ENCODE measurements around the gene PPP1R1B. TPM values are rescaled to one million over a fixed set of nuclear protein-coding genes. Genes with fewer than 3 reads are reported as not detected.

The PPP1R1B gene
- polyA plus RNA-seq, 1 donor (not counting 4 experiments of a cell fraction or from before 2014, with no cell fraction given) = 0.18 TPM

- H2AFZ ChIP-seq (ENCODE audit: control insufficient read depth, low read length) = no peak overlapping the region
- no peaks in the 10 kb centered on the region for H3K9me3 ChIP-seq (ENCODE audit: control insufficient read depth, low read depth, low read length)
- dilution Hi-C loops (cut with MboI; ENCODE audit: extremely low pct_ligation_motif_present, low sequenced_read_pairs) = no loop called here
- H3K27me3 ChIP-seq (ENCODE audit: control insufficient read depth, extremely low read depth, insufficient read depth, low read length) = peaks cover 43% of the 10 kb centered on the region
- H3K9ac ChIP-seq (ENCODE audit: control insufficient read depth, extremely low read depth, insufficient read depth, low read length) = no peak overlapping the region
- no peak overlapping the region for H3K4me3 ChIP-seq (ENCODE audit: control insufficient read depth in 2 of 3, extremely low read depth in 1 of 3, insufficient read depth in 2 of 3, low read depth in 1 of 3, low read length in 3 of 3)
- FAIRE-seq (peak; percentile 90), DNase-seq (ENCODE audit: low read depth, low spot score) (no peak)
- no peaks in the 10 kb centered on the region for H3K9me1 ChIP-seq (ENCODE audit: control insufficient read depth, extremely low read depth, insufficient read depth, low read length)
- H3K4me2 ChIP-seq (ENCODE audit: control insufficient read depth, extremely low read depth, insufficient read depth, low read depth, low read length) = peak overlapping the region; percentile 55
- TF ChIP-seq CTCF (optimal IDR thresholded peaks at IDR 0.05 in 1 of 3, IDR thresholded peaks at IDR 0.05 in 1 of 3, conservative IDR thresholded peaks at IDR 0.05 in 1 of 3; ENCODE audit: extremely low read depth in 1 of 3, insufficient read depth in 2 of 3, low read length in 3 of 3) (peak; percentile 100), EZH2 (IDR thresholded peaks at IDR 0.05; ENCODE audit: low read length) (no peak)
- peaks cover 32% of the 10 kb centered on the region for H3K4me1 ChIP-seq (ENCODE audit: control insufficient read depth, extremely low read depth, insufficient read depth, low read length)
- peaks cover 2% of the 10 kb centered on the region for H4K20me1 ChIP-seq (ENCODE audit: control insufficient read depth, extremely low read depth, insufficient read depth, low read length)
- no peak overlapping the region for H3K27ac ChIP-seq (ENCODE audit: control insufficient read depth, insufficient read depth, low read length)
- no peaks in the 10 kb centered on the region for H3K36me3 ChIP-seq (ENCODE audit: control insufficient read depth in 2 of 2, extremely low read depth in 1 of 2, insufficient read depth in 2 of 2, low read length in 2 of 2)
- no peaks in the 10 kb centered on the region for H3K79me2 ChIP-seq (ENCODE audit: control insufficient read depth, insufficient read depth, low read length)
Observed at GRCh38 chr17:39621523-39622379, 5.0 kb upstream of the PPP1R1B start.

- H3K27me3 ChIP-seq (ENCODE audit: control insufficient read depth, extremely low read depth, insufficient read depth, low read length) = peaks cover 43% of the 10 kb centered on the region
- no peak overlapping the region for H3K4me3 ChIP-seq (ENCODE audit: control insufficient read depth in 2 of 3, extremely low read depth in 1 of 3, insufficient read depth in 2 of 3, low read depth in 1 of 3, low read length in 3 of 3)
- H3K79me2 ChIP-seq (ENCODE audit: control insufficient read depth, insufficient read depth, low read length) = no peaks in the 10 kb centered on the region
- peaks cover 34% of the 10 kb centered on the region for H3K4me1 ChIP-seq (ENCODE audit: control insufficient read depth, extremely low read depth, insufficient read depth, low read length)
- H3K9me3 ChIP-seq (ENCODE audit: control insufficient read depth, low read depth, low read length) = no peaks in the 10 kb centered on the region
- no peak overlapping the region for H2AFZ ChIP-seq (ENCODE audit: control insufficient read depth, low read length)
- FAIRE-seq (no peak), DNase-seq (ENCODE audit: low read depth, low spot score) (no peak)
- peak overlapping the region; percentile 55 for H3K4me2 ChIP-seq (ENCODE audit: control insufficient read depth, extremely low read depth, insufficient read depth, low read depth, low read length)
- H3K9me1 ChIP-seq (ENCODE audit: control insufficient read depth, extremely low read depth, insufficient read depth, low read length) = no peaks in the 10 kb centered on the region
- no peak overlapping the region for H3K9ac ChIP-seq (ENCODE audit: control insufficient read depth, extremely low read depth, insufficient read depth, low read length)
- H3K36me3 ChIP-seq (ENCODE audit: control insufficient read depth in 2 of 2, extremely low read depth in 1 of 2, insufficient read depth in 2 of 2, low read length in 2 of 2) = no peaks in the 10 kb centered on the region
- no peak for TF ChIP-seq EZH2 (IDR thresholded peaks at IDR 0.05; ENCODE audit: low read length)
- no peak for TF ChIP-seq CTCF (optimal IDR thresholded peaks at IDR 0.05 in 1 of 3, IDR thresholded peaks at IDR 0.05 in 1 of 3, conservative IDR thresholded peaks at IDR 0.05 in 1 of 3; ENCODE audit: extremely low read depth in 1 of 3, insufficient read depth in 2 of 3, low read length in 3 of 3)
- H3K27ac ChIP-seq (ENCODE audit: control insufficient read depth, insufficient read depth, low read length) = no peak overlapping the region
- peaks cover 2% of the 10 kb centered on the region for H4K20me1 ChIP-seq (ENCODE audit: control insufficient read depth, extremely low read depth, insufficient read depth, low read length)
- dilution Hi-C loops (cut with MboI; ENCODE audit: extremely low pct_ligation_motif_present, low sequenced_read_pairs) = no loop called here
Observed at GRCh38 chr17:39622380-39623006, 4.3 kb upstream of the PPP1R1B start.
